GM18508 (cell line): ENCODE results near the gene PSMG3.
"Not testable (repeated sequence)": the region's sequence is repeated elsewhere in the genome, so short reads cannot be mapped to it uniquely, and the experiment has no call there.

Experiments
- ATAC-seq: cut with Tn5 transposase; IDR thresholded peaks from one replicate; pipeline ENCODE4 v1.9.1; 2021; ENCODE audit warnings: moderate number of reproducible peaks; ENCODE audit not compliant: insufficient read depth, unreplicated experiment

PSMG3 gene

GRCh38 chr7:1583241-1583930 lies 13.6 kb upstream of the PSMG3 start:
- ATAC-seq = not testable (repeated sequence)

GRCh38 chr7:1580422-1581030 lies 10.7 kb upstream of the PSMG3 start:
- no peak for ATAC-seq

- no peak for ATAC-seq
Measured at GRCh38 chr7:1579481-1580421, 9.9 kb upstream of the PSMG3 start.

- ATAC-seq = no peak
Measured at GRCh38 chr7:1578513-1578912, 8.7 kb upstream of the PSMG3 start.

GRCh38 chr7:1576521-1577253 lies 6.9 kb upstream of the PSMG3 start:
- ATAC-seq = no peak

- ATAC-seq = no peak
Measured at GRCh38 chr7:1575809-1576208, 6.0 kb upstream of the PSMG3 start.

GRCh38 chr7:1572111-1572822 lies 2.4 kb upstream of the PSMG3 start:
- no peak for ATAC-seq

- no peak for ATAC-seq
Measured at GRCh38 chr7:1569440-1569832, 396 bp downstream of the PSMG3 start.

- ATAC-seq = no peak
Measured at GRCh38 chr7:1569016-1569415, 816 bp downstream of the PSMG3 start.

GRCh38 chr7:1567896-1568510 lies 1.8 kb downstream of the PSMG3 start:
- ATAC-seq = no peak

GRCh38 chr7:1567049-1567771 lies 2.6 kb downstream of the PSMG3 start:
- no peak for ATAC-seq

- no peak for ATAC-seq
Measured at GRCh38 chr7:1566687-1567048, 3.2 kb downstream of the PSMG3 start.

- ATAC-seq = no peak
Measured at GRCh38 chr7:1564603-1565022, 5.2 kb downstream of the PSMG3 start.

GRCh38 chr7:1563981-1564602 lies 5.7 kb downstream of the PSMG3 start:
- no peak for ATAC-seq

- no peak for ATAC-seq
Measured at GRCh38 chr7:1562597-1563051, 7.2 kb downstream of the PSMG3 start.

- ATAC-seq = no peak
Measured at GRCh38 chr7:1562116-1562515, 7.7 kb downstream of the PSMG3 start.

GRCh38 chr7:1561036-1561940 lies 8.5 kb downstream of the PSMG3 start:
- ATAC-seq = no peak
